ENCODE data around the gene KRTAP10-6. TPM values are rescaled to one million over a fixed set of nuclear protein-coding genes. Genes with fewer than 3 reads are reported as not detected.
"Not testable (repeated sequence)": the region's sequence is repeated elsewhere in the genome, so short reads cannot be mapped to it uniquely, and the experiment has no call there.

Gene KRTAP10-6
- not detected for total RNA-seq

- no peak for ATAC-seq
Observed at GRCh38 chr21:44592446-44593311, at the start of gene KRTAP10-6. TSS of gene KRTAP10-6 (minus strand) at chr21:44592505. CDS start at chr21:44592484, 21 bp downstream.

GRCh38 chr21:44640761-44641160 lies 48.5 kb upstream of the KRTAP10-6 start:
- Histone ChIP-seq H3K27ac (no peak overlapping the region), H3K4me1 (no peaks in the 10 kb centered on the region), H3K4me3 (no peak overlapping the region), H3K36me3 (replicated peaks in 1 of 2; ENCODE audit: insufficient read depth in 1 of 2, low read depth in 2 of 2) (no peaks in the 10 kb centered on the region), H3K27me3 (no peaks in the 10 kb centered on the region), H3K9me3 (no peaks in the 10 kb centered on the region)
- TF ChIP-seq POLR2A (IDR thresholded peaks at IDR 0.05) (no peak), CTCF (IDR thresholded peaks at IDR 0.05) (no peak)
- DNase-seq (no peak), ATAC-seq (no peak)
- intact Hi-C loops (cut with DNase I), result no loop called here
- 78 to 89% methylated on average over 5 of the region's 5 CpGs for WGBS, 2 donors

More at GRCh38 chr21:44592446-44593311, at the start of gene KRTAP10-6:
- no peak within 1 kb of the TSS for H3K4me3 ChIP-seq
- no peak for DNase-seq
- no peaks in the 10 kb centered on the region for H3K9me3 ChIP-seq
- 50 to 52% methylated on average over 8 to 32 of the region's 33 CpGs for WGBS, 2 donors
- no peak within 1 kb of the TSS for H3K27ac ChIP-seq
- H3K4me1 ChIP-seq, result no peaks in the 10 kb centered on the region
- TF ChIP-seq POLR2A (IDR thresholded peaks at IDR 0.05) (no peak), CTCF (IDR thresholded peaks at IDR 0.05) (no peak)
- H3K36me3 ChIP-seq (replicated peaks in 1 of 2; ENCODE audit: insufficient read depth in 1 of 2, low read depth in 2 of 2), result no peaks in the 10 kb centered on the region
- no peaks in the 10 kb centered on the region for H3K27me3 ChIP-seq
- intact Hi-C loops (cut with DNase I), result no loop called here

- DNase-seq (no peak), ATAC-seq (no peak)
- H3K27ac ChIP-seq, result no peak overlapping the region
- no peaks in the 10 kb centered on the region for H3K4me1 ChIP-seq
- H3K27me3 ChIP-seq, result no peaks in the 10 kb centered on the region
- no peak for TF ChIP-seq POLR2A (IDR thresholded peaks at IDR 0.05)
- no peak for TF ChIP-seq CTCF (IDR thresholded peaks at IDR 0.05)
- H3K9me3 ChIP-seq, result no peaks in the 10 kb centered on the region
- H3K4me3 ChIP-seq, result no peak overlapping the region
- H3K36me3 ChIP-seq (replicated peaks in 1 of 2; ENCODE audit: insufficient read depth in 1 of 2, low read depth in 2 of 2), result no peaks in the 10 kb centered on the region
- intact Hi-C loops (cut with DNase I), result no loop called here
- 67 to 68% methylated on average over 8 to 12 of the region's 12 CpGs for WGBS, 2 donors
Observed at GRCh38 chr21:44639331-44639655, 47.0 kb upstream of the KRTAP10-6 start.

GRCh38 chr21:44638506-44639330 lies 46.4 kb upstream of the KRTAP10-6 start:
- intact Hi-C loops (cut with DNase I); H3K27me3 ChIP-seq; H3K4me3 ChIP-seq; ATAC-seq; H3K9me3 ChIP-seq; DNase-seq; H3K27ac ChIP-seq; H3K4me1 ChIP-seq; H3K36me3 ChIP-seq (replicated peaks in 1 of 2; ENCODE audit: insufficient read depth in 1 of 2, low read depth in 2 of 2): not testable (repeated sequence)
- WGBS, 2 donors, result 61 to 84% methylated on average over 11 to 12 of the region's 21 CpGs

- H3K27ac ChIP-seq; DNase-seq; H3K9me3 ChIP-seq; H3K36me3 ChIP-seq (replicated peaks in 1 of 2; ENCODE audit: insufficient read depth in 1 of 2, low read depth in 2 of 2); H3K4me3 ChIP-seq; H3K4me1 ChIP-seq; intact Hi-C loops (cut with DNase I); H3K27me3 ChIP-seq; ATAC-seq: not testable (repeated sequence)
- WGBS, 2 donors, result 47 to 48% methylated on average over 8 to 11 of the region's 12 CpGs
Observed at GRCh38 chr21:44637851-44638348, 45.6 kb upstream of the KRTAP10-6 start.

Data from body of pancreas (tissue), 4 donors.